ENCODE results near the gene PNLDC1.

The PNLDC1 gene

DNA sequence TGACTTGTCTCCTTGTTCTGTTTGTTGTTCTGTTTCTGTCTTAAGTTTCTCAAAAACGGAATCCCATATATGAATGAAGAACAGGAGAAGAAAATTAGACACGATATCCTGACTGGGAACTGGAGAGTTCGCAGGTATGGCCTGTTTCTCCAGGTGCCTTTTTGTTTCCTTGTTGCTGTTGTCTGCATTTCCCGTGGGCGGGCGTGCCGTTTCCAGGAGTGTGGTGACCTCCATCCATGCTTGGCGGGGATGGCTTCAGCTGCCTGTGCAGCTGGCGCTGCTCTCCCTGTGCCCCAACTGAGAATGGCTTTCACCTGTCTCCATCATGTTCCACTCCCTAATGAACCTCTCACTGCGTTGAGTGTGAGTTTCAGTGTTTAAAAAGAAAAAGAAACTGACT lies 4.4 kb downstream of the PNLDC1 start:
- H3K4me3 Mint-ChIP-seq: no peak overlapping the region
- H3K4me1 Mint-ChIP-seq: peaks cover 2% of the 10 kb centered on the region
- no peak for DNase-seq
- H3K27me3 Mint-ChIP-seq (ENCODE audit: low read depth, poor library complexity): peaks cover 3% of the 10 kb centered on the region
- H3K9me3 Mint-ChIP-seq: no peaks in the 10 kb centered on the region
- H3K36me3 Mint-ChIP-seq (ENCODE audit: low read depth): no peaks in the 10 kb centered on the region
- no peak overlapping the region for H3K27ac Mint-ChIP-seq
- TF ChIP-seq, protein P1, sequence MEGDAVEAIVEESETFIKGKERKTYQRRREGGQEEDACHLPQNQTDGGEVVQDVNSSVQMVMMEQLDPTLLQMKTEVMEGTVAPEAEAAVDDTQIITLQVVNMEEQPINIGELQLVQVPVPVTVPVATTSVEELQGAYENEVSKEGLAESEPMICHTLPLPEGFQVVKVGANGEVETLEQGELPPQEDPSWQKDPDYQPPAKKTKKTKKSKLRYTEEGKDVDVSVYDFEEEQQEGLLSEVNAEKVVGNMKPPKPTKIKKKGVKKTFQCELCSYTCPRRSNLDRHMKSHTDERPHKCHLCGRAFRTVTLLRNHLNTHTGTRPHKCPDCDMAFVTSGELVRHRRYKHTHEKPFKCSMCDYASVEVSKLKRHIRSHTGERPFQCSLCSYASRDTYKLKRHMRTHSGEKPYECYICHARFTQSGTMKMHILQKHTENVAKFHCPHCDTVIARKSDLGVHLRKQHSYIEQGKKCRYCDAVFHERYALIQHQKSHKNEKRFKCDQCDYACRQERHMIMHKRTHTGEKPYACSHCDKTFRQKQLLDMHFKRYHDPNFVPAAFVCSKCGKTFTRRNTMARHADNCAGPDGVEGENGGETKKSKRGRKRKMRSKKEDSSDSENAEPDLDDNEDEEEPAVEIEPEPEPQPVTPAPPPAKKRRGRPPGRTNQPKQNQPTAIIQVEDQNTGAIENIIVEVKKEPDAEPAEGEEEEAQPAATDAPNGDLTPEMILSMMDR (IDR thresholded peaks at IDR 0.05): no peak

GRCh38 chr6:159805440-159806020 lies 5.5 kb downstream of the PNLDC1 start:
- H3K9me3 Mint-ChIP-seq: no peaks in the 10 kb centered on the region
- peaks cover 6% of the 10 kb centered on the region for H3K4me1 Mint-ChIP-seq
- H3K4me3 Mint-ChIP-seq: no peak overlapping the region
- DNase-seq: no peak
- no peak overlapping the region for H3K27ac Mint-ChIP-seq
- peaks cover 3% of the 10 kb centered on the region for H3K27me3 Mint-ChIP-seq (ENCODE audit: low read depth, poor library complexity)
- TF ChIP-seq, protein P1 (IDR thresholded peaks at IDR 0.05): no peak
- no peaks in the 10 kb centered on the region for H3K36me3 Mint-ChIP-seq (ENCODE audit: low read depth)

GRCh38 chr6:159806021-159806458 lies 6.0 kb downstream of the PNLDC1 start:
- peaks cover 11% of the 10 kb centered on the region for H3K4me1 Mint-ChIP-seq
- no peaks in the 10 kb centered on the region for H3K36me3 Mint-ChIP-seq (ENCODE audit: low read depth)
- no peak overlapping the region for H3K4me3 Mint-ChIP-seq
- H3K27ac Mint-ChIP-seq: no peak overlapping the region
- no peak for DNase-seq
- peaks cover 3% of the 10 kb centered on the region for H3K27me3 Mint-ChIP-seq (ENCODE audit: low read depth, poor library complexity)
- TF ChIP-seq, protein P1 (IDR thresholded peaks at IDR 0.05): no peak
- H3K9me3 Mint-ChIP-seq: no peaks in the 10 kb centered on the region

DNA sequence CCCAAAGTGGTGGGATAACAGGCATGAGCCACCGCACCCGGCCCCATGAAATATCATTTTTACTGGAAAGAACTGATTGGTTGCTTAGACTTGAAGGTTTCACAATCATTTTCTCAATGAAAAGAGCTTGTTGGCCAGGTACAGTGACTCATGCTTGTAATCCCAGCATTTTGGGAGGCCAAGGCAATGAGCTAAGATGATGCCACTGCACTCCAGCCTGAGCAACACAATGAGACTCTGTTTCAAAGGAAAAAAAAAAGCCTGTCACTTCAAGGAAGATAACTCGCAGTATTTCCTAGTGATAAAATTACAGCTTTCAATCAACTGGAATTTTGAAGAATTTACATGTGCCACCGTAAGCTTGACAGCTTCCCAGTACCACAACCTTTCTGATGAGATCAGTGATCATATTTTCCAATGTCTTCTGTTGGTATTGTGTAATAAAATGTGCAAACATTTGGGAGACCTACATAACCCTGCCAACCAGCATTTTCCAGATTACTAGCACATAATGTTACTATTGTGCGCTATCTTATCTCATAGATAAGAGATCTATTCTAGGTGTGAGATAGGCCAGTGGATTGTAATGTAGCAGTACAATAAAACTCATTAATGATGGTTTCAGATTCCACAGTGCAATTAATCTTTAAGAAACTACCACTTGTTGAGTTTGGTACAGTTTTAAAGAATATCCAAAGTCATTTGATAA lies 7.2 kb downstream of the PNLDC1 start:
- TF ChIP-seq, protein P1 (IDR thresholded peaks at IDR 0.05): no peak
- no peaks in the 10 kb centered on the region for H3K9me3 Mint-ChIP-seq
- H3K4me3 Mint-ChIP-seq: no peak overlapping the region
- no peak overlapping the region for H3K27ac Mint-ChIP-seq
- H3K36me3 Mint-ChIP-seq (ENCODE audit: low read depth): no peaks in the 10 kb centered on the region
- no peak for DNase-seq
- no peaks in the 10 kb centered on the region for H3K27me3 Mint-ChIP-seq (ENCODE audit: low read depth, poor library complexity)
- H3K4me1 Mint-ChIP-seq: peaks cover 12% of the 10 kb centered on the region

DNA sequence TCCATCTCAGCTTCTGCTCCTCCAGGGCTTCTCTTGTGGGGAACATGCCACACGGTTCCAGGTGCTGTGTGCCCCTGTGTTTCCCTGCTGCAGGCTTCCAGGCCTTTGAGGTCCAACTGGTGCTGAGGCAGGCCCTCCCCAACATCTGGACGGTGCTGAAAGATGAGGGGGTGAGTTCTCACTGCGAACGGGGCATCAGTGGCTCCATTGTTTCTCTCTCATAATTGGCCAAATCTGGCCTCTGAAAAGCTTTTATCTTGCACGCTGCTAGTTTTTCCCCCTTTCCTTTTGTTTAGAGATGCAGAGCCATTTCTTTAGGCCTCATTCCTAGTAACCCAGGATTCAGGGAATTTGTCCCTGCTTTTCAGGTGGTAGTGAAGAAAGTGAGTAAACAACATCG lies 8.6 kb downstream of the PNLDC1 start:
- H3K27ac Mint-ChIP-seq: no peak overlapping the region
- H3K4me1 Mint-ChIP-seq: peaks cover 12% of the 10 kb centered on the region
- H3K9me3 Mint-ChIP-seq: no peaks in the 10 kb centered on the region
- no peaks in the 10 kb centered on the region for H3K27me3 Mint-ChIP-seq (ENCODE audit: low read depth, poor library complexity)
- no peak overlapping the region for H3K4me3 Mint-ChIP-seq
- TF ChIP-seq, protein P1 (IDR thresholded peaks at IDR 0.05): no peak
- DNase-seq: no peak
- H3K36me3 Mint-ChIP-seq (ENCODE audit: low read depth): no peaks in the 10 kb centered on the region

DNA sequence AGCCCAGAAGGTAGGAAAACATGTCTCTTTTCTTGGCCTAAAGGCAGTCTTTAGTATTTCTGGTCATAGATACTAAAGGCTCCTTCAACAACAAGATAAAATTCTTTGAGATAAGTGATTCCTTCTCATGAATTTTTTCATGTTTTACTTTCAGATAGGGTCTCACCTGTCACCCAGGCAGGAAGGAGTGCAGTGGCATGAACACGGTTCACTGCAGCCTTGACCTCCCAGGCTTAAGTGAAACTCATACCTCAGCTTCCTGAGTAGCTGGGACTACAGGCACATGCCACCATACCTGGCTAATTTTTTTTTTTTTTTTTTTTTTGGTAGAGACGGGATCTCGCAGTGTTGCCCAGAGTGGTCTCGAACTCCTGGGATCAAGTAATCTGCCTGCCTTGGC lies 9.1 kb downstream of the PNLDC1 start:
- TF ChIP-seq, protein P1 (IDR thresholded peaks at IDR 0.05): no peak
- Mint-ChIP-seq H3K4me3 (no peak overlapping the region), H3K4me1 (peaks cover 15% of the 10 kb centered on the region), H3K9me3 (no peaks in the 10 kb centered on the region), H3K36me3 (ENCODE audit: low read depth) (no peaks in the 10 kb centered on the region), H3K27me3 (ENCODE audit: low read depth, poor library complexity) (no peaks in the 10 kb centered on the region), H3K27ac (no peak overlapping the region)
- no peak for DNase-seq

Measured in nephron progenitor cell (in vitro differentiated cells).